A549 (cell line): ENCODE results near the gene CD22. TPM values are rescaled to one million over a fixed set of nuclear protein-coding genes. Genes with fewer than 3 reads are reported as not detected.
A peak's percentile ranks its signal among the peaks of the same experiment; 100 is the strongest.

ENCODE experiments used
- ATAC-seq, 2 experiments: fragments of 200-7000 bp in 1 of 2; fragments of >200 bp in 1 of 2; cut with Nextera tagmentation in 1 of 2; cut with Tn5 transposase in 1 of 2; 3 replicates each; pipeline versions ENCODE4 v1.8.0 to v1.9.1; 2018 to 2020; ENCODE audit warnings: mild to moderate bottlenecking in 1 of 2, moderate library complexity in 1 of 2
- CTCF ChIA-PET: fragments of 300-600 bp; sonication (Branson Sonifier 250); formaldehyde crosslinking; extraction: SDS; loops from one replicate; lab custom pipeline; 2021; ENCODE audit warnings: antibody characterized with exemption, inconsistent platforms; lab: Yijun Ruan, JAX
- POLR2A ChIA-PET: fragments of 350-600 bp; formaldehyde crosslinking; extraction: SDS; loops from one replicate; lab custom pipeline; 2021; ENCODE audit warnings: antibody characterized with exemption, inconsistent platforms; lab: Yijun Ruan, JAX
- DNase-seq, 2 experiments: peaks; one replicate each; pipeline versions ENCODE4 v3.0.0 to v3.0.0-alpha.2; 2011 to 2016; ENCODE audit warnings: low read depth in 1 of 2, low spot score in 1 of 2
- FAIRE-seq: peaks from 2 replicates; lab custom pipeline; 2011; peaks lifted over from hg19 to GRCh38; lab: Jason Lieb, UNC
- H3K27ac ChIP-seq, 2 experiments: fragments of >200 bp; sonication (Bioruptor Twin); formaldehyde crosslinking; 3 replicates each; pipeline ENCODE4 v1.5.1; 2016 to 2017
- H3K4me1 ChIP-seq: fragments of >200 bp; sonication (Bioruptor Twin); formaldehyde crosslinking; 3 replicates; pipeline ENCODE4 v1.6.1; 2016
- H3K4me2 ChIP-seq: fragments of >200 bp; sonication (Bioruptor Twin); formaldehyde crosslinking; 3 replicates; pipeline ENCODE4 v1.6.1; 2016
- H3K4me3 ChIP-seq: fragments of >200 bp; sonication (Bioruptor Twin); formaldehyde crosslinking; 3 replicates; pipeline ENCODE4 v1.5.1; 2016
- H3K9me3 ChIP-seq: fragments of >200 bp; sonication (Bioruptor Twin); formaldehyde crosslinking; 3 replicates; pipeline ENCODE4 v1.6.1; 2016
- BHLHE40 ChIP-seq: IDR thresholded peaks from 2 replicates; pipeline ENCODE4 v1.6.1; 2012; ENCODE audit warnings: low read depth, low read length, inconsistent platforms
- CBX2 ChIP-seq: fragments of 200-600 bp; sonication (generic); IDR thresholded peaks from 2 replicates; pipeline ENCODE4 v1.6.1; 2016; ENCODE audit warnings: low read depth, mild to moderate bottlenecking, borderline replicate concordance
- CHD4 ChIP-seq: fragments of 200-600 bp; sonication (generic); IDR thresholded peaks from 2 replicates; pipeline ENCODE4 v1.6.1; 2016; ENCODE audit warnings: antibody characterized with exemption, mild to moderate bottlenecking, borderline replicate concordance
- ESRRA ChIP-seq: fragments of 150-350 bp; IDR thresholded peaks from 2 replicates; pipeline ENCODE4 v1.6.1; 2014; ENCODE audit warnings: mild to moderate bottlenecking, low read length, borderline replicate concordance
- FOXS1 ChIP-seq: fragments of 250-450 bp; sonication (Bioruptor Pico); IDR thresholded peaks from 2 replicates; pipeline ENCODE4 v1.5.0; 2020; ENCODE audit warnings: mild to moderate bottlenecking, moderate library complexity
- HOXA7 ChIP-seq: fragments of 250-450 bp; sonication (Bioruptor Pico); IDR thresholded peaks from 2 replicates; pipeline ENCODE4 v1.5.0; 2020; ENCODE audit warnings: mild to moderate bottlenecking, moderate library complexity
- HOXB5 ChIP-seq: fragments of 250-450 bp; sonication (Bioruptor Pico); IDR thresholded peaks from 2 replicates; pipeline ENCODE4 v1.5.0; 2020; ENCODE audit warnings: mild to moderate bottlenecking, moderate library complexity
- POLR2AphosphoS2 ChIP-seq: conservative IDR thresholded peaks from 2 replicates; pipeline ENCODE4 v1.6.1; 2012; ENCODE audit warnings: low read length, improper control_type of control experiment, inconsistent platforms
- ZC3H11A ChIP-seq: fragments of 450-650 bp; IDR thresholded peaks from 2 replicates; pipeline ENCODE4 v1.6.1; 2014; ENCODE audit warnings: antibody characterized with exemption, mild to moderate bottlenecking
- ZFP36 ChIP-seq: fragments of 450-650 bp; IDR thresholded peaks from 2 replicates; pipeline ENCODE4 v1.6.1; 2014; ENCODE audit warnings: borderline replicate concordance; ENCODE audit not compliant: partially characterized antibody
- WGBS: methylation state at CpG from one replicate; pipeline ENCODE4 v1.1.6; 2017; ENCODE audit errors: missing lambda C conversion rate; 5-methylcytosine and 5-hydroxymethylcytosine counted together
- polyA plus RNA-seq, 4 experiments: library from polyadenylated mRNA; depleted of rRNA in 3 of 4; stranded (reverse); fragments of >200 nt; fragmentation: RNase III in 1 of 4; extraction: RNeasy Plus Mini Kit Qiagen cat#74134 plus additional on column Dnase treatment in 1 of 4; gene quantifications; 2 replicates in 3 of 4; 3 replicates in 1 of 4; pipeline ENCODE4 v1.2.3, GENCODE V29; 2011 to 2017
- TF ChIP-seq, protein P1 (sequence below): fragments of >200 bp; sonication (Bioruptor Twin); formaldehyde crosslinking; IDR thresholded peaks from 3 replicates; pipeline ENCODE4 v1.5.1; 2016
- TF ChIP-seq, protein P2 (sequence below): fragments of 200-600 bp; sonication (generic); IDR thresholded peaks from 2 replicates; pipeline ENCODE4 v1.6.1; 2016; ENCODE audit warnings: antibody characterized with exemption, mild to moderate bottlenecking, moderate library complexity
- TF ChIP-seq, protein P3 (sequence below): fragments of >200 bp; sonication (Bioruptor Twin); formaldehyde crosslinking; IDR thresholded peaks from 3 replicates; pipeline ENCODE4 v1.6.1; 2016

Gene CD22
- polyA plus RNA-seq, 2 of the 4 experiments (the other 2 are of a cell fraction) = 0.05 to 0.14 TPM

DNA sequence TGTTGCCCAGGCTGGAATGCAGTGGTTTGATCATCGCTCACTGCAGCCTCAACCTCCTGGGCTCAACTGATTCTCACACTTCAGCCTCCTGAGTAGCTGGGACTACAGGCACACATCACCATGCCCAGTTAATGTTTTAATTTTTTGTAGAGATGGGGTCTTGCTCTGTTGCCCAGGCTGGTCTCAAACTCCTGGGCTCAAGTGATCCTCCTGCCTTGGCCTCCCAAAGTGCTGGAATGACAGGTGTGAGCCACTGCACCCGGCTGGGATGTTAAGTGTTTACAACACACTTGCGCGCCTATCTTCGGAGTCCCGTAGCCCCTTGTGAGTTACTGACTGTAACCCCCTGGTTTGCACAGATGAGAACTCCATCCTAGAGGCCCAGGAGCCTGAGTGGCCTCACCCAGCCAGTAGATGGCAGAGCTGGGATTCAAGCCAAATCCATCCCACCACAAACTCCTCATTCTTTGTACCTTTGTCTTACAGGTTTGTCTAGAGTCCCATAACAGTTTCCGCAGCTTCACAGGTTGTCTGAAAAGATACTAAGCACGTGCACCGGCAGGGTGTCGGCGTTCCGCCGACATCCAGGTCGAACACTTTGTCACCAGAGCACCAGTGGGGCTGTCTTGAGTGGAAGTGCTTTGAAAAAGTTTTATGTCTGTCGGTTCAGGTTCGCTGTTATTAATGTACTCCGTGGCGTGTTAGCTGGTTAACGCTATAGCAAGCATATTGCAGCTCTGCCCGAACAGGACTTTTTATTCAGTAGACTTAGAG lies 22.3 kb upstream of the CD22 start (continued):
- TF ChIP-seq, protein P1, sequence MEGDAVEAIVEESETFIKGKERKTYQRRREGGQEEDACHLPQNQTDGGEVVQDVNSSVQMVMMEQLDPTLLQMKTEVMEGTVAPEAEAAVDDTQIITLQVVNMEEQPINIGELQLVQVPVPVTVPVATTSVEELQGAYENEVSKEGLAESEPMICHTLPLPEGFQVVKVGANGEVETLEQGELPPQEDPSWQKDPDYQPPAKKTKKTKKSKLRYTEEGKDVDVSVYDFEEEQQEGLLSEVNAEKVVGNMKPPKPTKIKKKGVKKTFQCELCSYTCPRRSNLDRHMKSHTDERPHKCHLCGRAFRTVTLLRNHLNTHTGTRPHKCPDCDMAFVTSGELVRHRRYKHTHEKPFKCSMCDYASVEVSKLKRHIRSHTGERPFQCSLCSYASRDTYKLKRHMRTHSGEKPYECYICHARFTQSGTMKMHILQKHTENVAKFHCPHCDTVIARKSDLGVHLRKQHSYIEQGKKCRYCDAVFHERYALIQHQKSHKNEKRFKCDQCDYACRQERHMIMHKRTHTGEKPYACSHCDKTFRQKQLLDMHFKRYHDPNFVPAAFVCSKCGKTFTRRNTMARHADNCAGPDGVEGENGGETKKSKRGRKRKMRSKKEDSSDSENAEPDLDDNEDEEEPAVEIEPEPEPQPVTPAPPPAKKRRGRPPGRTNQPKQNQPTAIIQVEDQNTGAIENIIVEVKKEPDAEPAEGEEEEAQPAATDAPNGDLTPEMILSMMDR = peak; percentile 33; the same call in 2 of the 3 replicates
- TF ChIP-seq CBX2 = no peak
- no peak for TF ChIP-seq FOXS1 (CRISPR knock-in tag)

DNA sequence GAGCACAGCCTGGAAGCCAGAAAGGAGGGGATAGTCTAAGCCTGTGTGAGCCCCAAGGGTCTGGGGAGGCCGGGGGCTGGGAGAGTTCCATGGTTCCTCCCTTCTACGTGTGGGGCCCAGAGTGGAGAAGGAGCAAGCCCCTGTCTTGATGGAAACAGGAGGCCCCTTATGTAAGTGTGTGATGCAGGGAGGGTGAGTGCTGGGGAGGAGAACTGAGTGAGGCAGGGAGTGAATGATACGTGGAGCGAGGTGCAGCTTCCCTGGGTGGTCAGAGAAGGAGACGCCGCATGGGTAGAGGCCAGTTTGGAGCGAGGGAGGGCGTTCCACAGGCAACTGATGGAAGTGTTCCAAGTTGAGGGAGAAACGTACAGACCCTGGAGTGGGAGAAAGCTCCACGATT lies 21.1 kb upstream of the CD22 start:
- WGBS = 68% methylated on average over 10 of the region's 10 CpGs
- no peak overlapping the region for H3K4me2 ChIP-seq
- no peak for FAIRE-seq
- POLR2A ChIA-PET = no interaction called here
- no peak for ATAC-seq
- CTCF ChIA-PET = interaction anchor here (1.7 to 4.1 kb wide), 5 partner anchors 8 to 203 kb away, joined by 3 to 19 read pairs (median 6); no protein-coding TSS in a partner anchor
- H3K27ac ChIP-seq = no peak overlapping the region
- no peak for DNase-seq
- H3K4me3 ChIP-seq = no peak overlapping the region
- H3K4me1 ChIP-seq = 0 out of 3 replicates have a peak, but pooled peaks cover 2% of the 10 kb centered on the region
- H3K9me3 ChIP-seq = no peaks in the 10 kb centered on the region
- no peak for TF ChIP-seq HOXA7 (CRISPR knock-in tag)
- TF ChIP-seq HOXB5 (CRISPR knock-in tag) = no peak
- no peak for TF ChIP-seq ESRRA

DNA sequence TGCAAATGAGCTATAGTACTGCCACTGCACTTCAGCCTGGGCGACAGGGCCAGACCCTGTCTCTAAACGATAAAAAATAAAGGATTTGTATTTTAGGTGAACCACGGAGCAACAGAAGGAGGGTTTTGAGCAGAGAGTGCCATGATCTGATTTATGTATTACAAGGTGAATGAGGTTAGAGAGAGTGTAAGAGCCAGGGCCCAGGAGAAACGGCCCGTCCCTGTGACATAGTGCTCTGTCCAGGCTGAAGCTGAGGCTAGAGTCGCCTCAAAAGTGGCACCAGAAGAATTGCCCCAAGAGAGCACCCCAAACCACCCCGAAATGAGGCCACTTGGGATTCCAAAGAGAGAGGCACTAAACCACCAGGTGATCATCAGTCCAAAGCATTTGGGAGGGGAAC lies 20.1 kb upstream of the CD22 start:
- DNase-seq (no peak), ATAC-seq (no peak), FAIRE-seq (no peak)
- peaks cover 2% of the 10 kb centered on the region; the same call in 1 of the 3 replicates for H3K4me1 ChIP-seq
- no peaks in the 10 kb centered on the region for H3K9me3 ChIP-seq
- CTCF ChIA-PET = interaction anchor here (1.7 to 4.1 kb wide), 4 partner anchors 15 to 202 kb away, joined by 3 to 19 read pairs (median 5); no protein-coding TSS in a partner anchor
- no peak overlapping the region for H3K4me3 ChIP-seq
- no peak overlapping the region for H3K27ac ChIP-seq
- WGBS = 56% methylated on average over 7 of the region's 7 CpGs
- POLR2A ChIA-PET = no interaction called here
- no peak for TF ChIP-seq BHLHE40
- TF ChIP-seq POLR2AphosphoS2 = no peak
- TF ChIP-seq ZC3H11A = no peak
- no peak for TF ChIP-seq CHD4
- TF ChIP-seq ZFP36 = no peak
- TF ChIP-seq, protein P2, sequence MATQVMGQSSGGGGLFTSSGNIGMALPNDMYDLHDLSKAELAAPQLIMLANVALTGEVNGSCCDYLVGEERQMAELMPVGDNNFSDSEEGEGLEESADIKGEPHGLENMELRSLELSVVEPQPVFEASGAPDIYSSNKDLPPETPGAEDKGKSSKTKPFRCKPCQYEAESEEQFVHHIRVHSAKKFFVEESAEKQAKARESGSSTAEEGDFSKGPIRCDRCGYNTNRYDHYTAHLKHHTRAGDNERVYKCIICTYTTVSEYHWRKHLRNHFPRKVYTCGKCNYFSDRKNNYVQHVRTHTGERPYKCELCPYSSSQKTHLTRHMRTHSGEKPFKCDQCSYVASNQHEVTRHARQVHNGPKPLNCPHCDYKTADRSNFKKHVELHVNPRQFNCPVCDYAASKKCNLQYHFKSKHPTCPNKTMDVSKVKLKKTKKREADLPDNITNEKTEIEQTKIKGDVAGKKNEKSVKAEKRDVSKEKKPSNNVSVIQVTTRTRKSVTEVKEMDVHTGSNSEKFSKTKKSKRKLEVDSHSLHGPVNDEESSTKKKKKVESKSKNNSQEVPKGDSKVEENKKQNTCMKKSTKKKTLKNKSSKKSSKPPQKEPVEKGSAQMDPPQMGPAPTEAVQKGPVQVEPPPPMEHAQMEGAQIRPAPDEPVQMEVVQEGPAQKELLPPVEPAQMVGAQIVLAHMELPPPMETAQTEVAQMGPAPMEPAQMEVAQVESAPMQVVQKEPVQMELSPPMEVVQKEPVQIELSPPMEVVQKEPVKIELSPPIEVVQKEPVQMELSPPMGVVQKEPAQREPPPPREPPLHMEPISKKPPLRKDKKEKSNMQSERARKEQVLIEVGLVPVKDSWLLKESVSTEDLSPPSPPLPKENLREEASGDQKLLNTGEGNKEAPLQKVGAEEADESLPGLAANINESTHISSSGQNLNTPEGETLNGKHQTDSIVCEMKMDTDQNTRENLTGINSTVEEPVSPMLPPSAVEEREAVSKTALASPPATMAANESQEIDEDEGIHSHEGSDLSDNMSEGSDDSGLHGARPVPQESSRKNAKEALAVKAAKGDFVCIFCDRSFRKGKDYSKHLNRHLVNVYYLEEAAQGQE = no peak
- TF ChIP-seq, protein P3, sequence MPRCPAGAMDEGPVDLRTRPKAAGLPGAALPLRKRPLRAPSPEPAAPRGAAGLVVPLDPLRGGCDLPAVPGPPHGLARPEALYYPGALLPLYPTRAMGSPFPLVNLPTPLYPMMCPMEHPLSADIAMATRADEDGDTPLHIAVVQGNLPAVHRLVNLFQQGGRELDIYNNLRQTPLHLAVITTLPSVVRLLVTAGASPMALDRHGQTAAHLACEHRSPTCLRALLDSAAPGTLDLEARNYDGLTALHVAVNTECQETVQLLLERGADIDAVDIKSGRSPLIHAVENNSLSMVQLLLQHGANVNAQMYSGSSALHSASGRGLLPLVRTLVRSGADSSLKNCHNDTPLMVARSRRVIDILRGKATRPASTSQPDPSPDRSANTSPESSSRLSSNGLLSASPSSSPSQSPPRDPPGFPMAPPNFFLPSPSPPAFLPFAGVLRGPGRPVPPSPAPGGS = no peak
- TF ChIP-seq, protein P1 = no peak
- TF ChIP-seq, all 56 proteins: peak for 0
- H3K4me2 ChIP-seq = no peak overlapping the region
